ENCODE measurements around the gene WHAMM.

- TF ChIP-seq POLR2A (IDR thresholded peaks at IDR 0.05) (no peak), CTCF (IDR thresholded peaks at IDR 0.05) (no peak)
These were observed 28.8 kb downstream of the WHAMM start for GRCh38 chr15:82838096-82838735.

Measured in vagina (tissue), 2 donors.